Right cardiac atrium (tissue), 5 donors: ENCODE measurements around the gene ZFP36L1. TPM values are rescaled to one million over a fixed set of nuclear protein-coding genes. Genes with fewer than 3 reads are reported as not detected.

Experiments used
- ATAC-seq, 2 donors: fragments of 200-7000 bp; cut with Tn5 transposase; one replicate each; pipeline versions ENCODE4 v1.8.0 to v1.9.1; 2020; ENCODE audit warnings: moderate library complexity in 2 of 2, mild to moderate bottlenecking in 1 of 2
- DNase-seq, 3 donors: peaks; one replicate each; pipeline ENCODE4 v3.0.0-alpha.2; 2020
- H3K27ac ChIP-seq: one replicate; pipeline ENCODE4 v1.5.1; 2013; ENCODE audit warnings: mild to moderate bottlenecking, low read length, control low read depth, moderate library complexity
- H3K27me3 ChIP-seq: one replicate; pipeline ENCODE4 v1.6.1; 2013; ENCODE audit not compliant: control insufficient read depth, insufficient read depth
- H3K4me1 ChIP-seq: one replicate; pipeline ENCODE4 v1.6.1; 2013; ENCODE audit warnings: low read length; ENCODE audit not compliant: control insufficient read depth, insufficient read depth
- H3K4me3 ChIP-seq: one replicate; pipeline ENCODE4 v1.5.1; 2013; ENCODE audit warnings: low read length, control low read depth
- H3K9me3 ChIP-seq: one replicate; pipeline ENCODE4 v1.6.1; 2013; ENCODE audit warnings: low read length; ENCODE audit not compliant: control insufficient read depth
- WGBS: extraction: QIAGEN DNeasy Blood & Tissue Kit; methylation state at CpG from one replicate; pipeline ENCODE4 v1.1.7; 2013; 5-methylcytosine and 5-hydroxymethylcytosine counted together
- intact Hi-C, 4 donors: fragments of 100-400 bp; cut with DNase I; formaldehyde crosslinking; loops; one replicate each; pipeline versions ENCODE4 v1.11.0 to v1.14.0; 2022 to 2023
- polyA plus RNA-seq: library from polyadenylated mRNA; stranded (reverse); fragments of 200-250 nt; gene quantifications from one replicate; pipeline ENCODE4 v1.2.3, GENCODE V29; 2013
- total RNA-seq, 4 donors: library from RNA; stranded (reverse); fragmentation: NEBNext Ultra II Directional; extraction: Animal tissue kit (Norgen Biotek cat#: 25700); gene quantifications; one replicate each; pipeline ENCODE4 v1.2.1, GENCODE V29; 2021
- donor health status: healthy with polysubstance abuse.
- donor health status: DM: no; HTN: yes; CAD: no.
- donor health status: DM: no; HTN: no; CAD: no.
- donor health status: DM: no; HTN: yes; CAD: no; lungs with severe emphysema.
- donor health status: DM: yes; HTN: yes; CAD: no.

The ZFP36L1 gene
- total and polyA plus RNA-seq, 5 donors = 45.2 to 132 (median 111) TPM

- no peaks in the 10 kb centered on the region for H3K27me3 ChIP-seq
- intact Hi-C loops = no loop called here
- DNase-seq = no peak
- H3K4me1 ChIP-seq = peaks cover 5% of the 10 kb centered on the region
- H3K27ac ChIP-seq = no peak overlapping the region
- no peak overlapping the region for H3K4me3 ChIP-seq
- ATAC-seq = no peak
- WGBS = 80% methylated on average over 7 of the region's 7 CpGs
- no peaks in the 10 kb centered on the region for H3K9me3 ChIP-seq
These were observed 15.1 kb upstream of the ZFP36L1 start for GRCh38 chr14:68807987-68808386.

GRCh38 chr14:68807148-68807600, 14.3 kb upstream of the ZFP36L1 start:
- peaks cover 5% of the 10 kb centered on the region for H3K4me1 ChIP-seq
- peak overlapping the region; percentile 75 for H3K27ac ChIP-seq
- H3K9me3 ChIP-seq = no peaks in the 10 kb centered on the region
- no peaks in the 10 kb centered on the region for H3K27me3 ChIP-seq
- ATAC-seq = peak; percentile 65 to 69
- peak; percentile 62 to 83 (median 82) for DNase-seq
- intact Hi-C loops = no loop called here
- no peak overlapping the region for H3K4me3 ChIP-seq
- 9% methylated on average over 10 of the region's 10 CpGs for WGBS

- H3K9me3 ChIP-seq = no peaks in the 10 kb centered on the region
- intact Hi-C loops = no loop called here
- H3K27ac ChIP-seq = peak overlapping the region; percentile 75
- H3K4me3 ChIP-seq = no peak overlapping the region
- DNase-seq = no peak
- WGBS = 52% methylated on average over 4 of the region's 4 CpGs
- H3K4me1 ChIP-seq = peaks cover 5% of the 10 kb centered on the region
- no peaks in the 10 kb centered on the region for H3K27me3 ChIP-seq
- peak; percentile 73 to 84 for ATAC-seq
These were observed 13.8 kb upstream of the ZFP36L1 start for GRCh38 chr14:68806526-68807147.

- Histone ChIP-seq H3K27ac (no peak overlapping the region), H3K4me1 (peaks cover 5% of the 10 kb centered on the region), H3K27me3 (no peaks in the 10 kb centered on the region), H3K9me3 (no peaks in the 10 kb centered on the region), H3K4me3 (no peak overlapping the region)
- DNase-seq (no peak), ATAC-seq (no peak)
- intact Hi-C loops = no loop called here
- WGBS = 87% methylated on average over 7 of the region's 7 CpGs
These were observed 12.5 kb upstream of the ZFP36L1 start for GRCh38 chr14:68805414-68805813.

- no peaks in the 10 kb centered on the region for H3K9me3 ChIP-seq
- H3K4me3 ChIP-seq = no peak overlapping the region
- H3K27me3 ChIP-seq = no peaks in the 10 kb centered on the region
- intact Hi-C loops = no loop called here
- peaks cover 7% of the 10 kb centered on the region for H3K4me1 ChIP-seq
- DNase-seq (no peak), ATAC-seq (no peak)
- no peak overlapping the region for H3K27ac ChIP-seq
These were observed 8.8 kb upstream of the ZFP36L1 start for GRCh38 chr14:68801631-68802030.

- H3K4me3 ChIP-seq = no peak overlapping the region
- H3K4me1 ChIP-seq = peaks cover 4% of the 10 kb centered on the region
- H3K27me3 ChIP-seq = no peaks in the 10 kb centered on the region
- no peaks in the 10 kb centered on the region for H3K9me3 ChIP-seq
- ATAC-seq = no peak
- DNase-seq = no peak
- intact Hi-C loops = no loop called here
- H3K27ac ChIP-seq = no peak overlapping the region
These were observed 8.1 kb upstream of the ZFP36L1 start for GRCh38 chr14:68800953-68801352.

GRCh38 chr14:68800390-68800789, 7.5 kb upstream of the ZFP36L1 start:
- ATAC-seq = no peak
- no peak for DNase-seq
- intact Hi-C loops = no loop called here
- Histone ChIP-seq H3K4me3 (no peak overlapping the region), H3K27ac (no peak overlapping the region), H3K4me1 (peaks cover 4% of the 10 kb centered on the region), H3K9me3 (no peaks in the 10 kb centered on the region), H3K27me3 (no peaks in the 10 kb centered on the region)
- WGBS = 85% methylated on average over 2 of the region's 2 CpGs

GRCh38 chr14:68798621-68799020, 5.8 kb upstream of the ZFP36L1 start:
- Histone ChIP-seq H3K4me1 (peaks cover 4% of the 10 kb centered on the region), H3K27ac (no peak overlapping the region), H3K4me3 (no peak overlapping the region), H3K27me3 (no peaks in the 10 kb centered on the region), H3K9me3 (no peaks in the 10 kb centered on the region)
- DNase-seq = no peak
- intact Hi-C loops = loop anchor here in 2 of 4 donors (10.0 kb wide), 3 partner anchors 134 to 254 kb away; no protein-coding TSS in a partner anchor
- no peak for ATAC-seq

- peak in 1 of 3 donors; percentile 45 for DNase-seq
- no peak overlapping the region for H3K27ac ChIP-seq
These were observed 4.3 kb upstream of the ZFP36L1 start for GRCh38 chr14:68797121-68797670.

GRCh38 chr14:68796418-68797101, 3.7 kb upstream of the ZFP36L1 start:
- no peaks in the 10 kb centered on the region for H3K27me3 ChIP-seq
- ATAC-seq (no peak), DNase-seq (peak in 1 of 3 donors; percentile 28)
- 62% methylated on average over 5 of the region's 5 CpGs for WGBS
- H3K9me3 ChIP-seq = no peaks in the 10 kb centered on the region
- H3K4me1 ChIP-seq = peaks cover 4% of the 10 kb centered on the region
- intact Hi-C loops = loop anchor here in 2 of 4 donors (10.0 kb wide), 3 partner anchors 132 to 252 kb away; no protein-coding TSS in a partner anchor
- H3K27ac ChIP-seq = peak overlapping the region; percentile 100
- H3K4me3 ChIP-seq = peak overlapping the region; percentile 90

More at GRCh38 chr14:68797121-68797670, 4.3 kb upstream of the ZFP36L1 start:
- WGBS = 84% methylated on average over 7 of the region's 7 CpGs
- intact Hi-C loops = loop anchor here in 2 of 4 donors (10.0 kb wide), 3 partner anchors 132 to 252 kb away; no protein-coding TSS in a partner anchor
- Histone ChIP-seq H3K9me3 (no peaks in the 10 kb centered on the region), H3K4me3 (no peak overlapping the region), H3K4me1 (peaks cover 4% of the 10 kb centered on the region), H3K27me3 (no peaks in the 10 kb centered on the region)
- no peak for ATAC-seq
